Activated CD8-positive, alpha-beta memory T cell treated with anti-CD3 and anti-CD28 coated beads for 1 hour (primary cell): Measurements from ENCODE around the gene MITF.
"Not testable (repeated sequence)": the region's sequence is repeated elsewhere in the genome, so short reads cannot be mapped to it uniquely, and the experiment has no call there.

Source experiments
- DNase-seq, 2 donors: peaks; one replicate each; pipeline ENCODE4 v3.0.0-alpha.2; 2020; ENCODE audit warnings: low read depth in 1 of 2; ENCODE audit errors: extremely low read depth in 1 of 2

The MITF gene

DNA sequence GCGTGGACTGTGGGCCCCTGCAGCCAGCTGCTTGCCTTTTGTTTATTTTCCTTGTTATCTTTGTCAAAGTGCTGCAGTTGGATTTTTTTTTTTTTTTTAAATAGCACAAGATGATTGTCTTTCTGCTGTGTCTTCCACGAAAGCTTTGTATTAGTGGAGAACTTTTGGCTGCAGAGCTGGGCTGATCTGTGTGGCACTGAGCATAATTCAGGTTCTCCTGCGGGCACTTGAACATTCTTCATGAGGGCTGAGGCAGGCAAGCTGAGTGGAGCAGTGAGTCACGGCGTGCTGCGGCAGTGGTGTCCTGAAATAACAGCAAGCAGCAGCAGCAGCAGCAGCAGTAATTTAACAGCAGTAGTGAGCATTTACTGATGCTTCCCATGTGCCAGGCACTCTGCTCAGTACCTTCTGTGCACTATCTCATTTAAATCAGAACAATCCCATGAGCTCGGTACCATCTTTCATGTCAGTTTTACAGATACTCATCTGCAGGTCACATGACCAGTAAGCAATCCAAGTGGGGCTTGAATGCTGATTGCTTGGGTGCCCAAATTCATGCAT is 45.8 kb downstream of the MITF start:
- no peak for DNase-seq

DNA sequence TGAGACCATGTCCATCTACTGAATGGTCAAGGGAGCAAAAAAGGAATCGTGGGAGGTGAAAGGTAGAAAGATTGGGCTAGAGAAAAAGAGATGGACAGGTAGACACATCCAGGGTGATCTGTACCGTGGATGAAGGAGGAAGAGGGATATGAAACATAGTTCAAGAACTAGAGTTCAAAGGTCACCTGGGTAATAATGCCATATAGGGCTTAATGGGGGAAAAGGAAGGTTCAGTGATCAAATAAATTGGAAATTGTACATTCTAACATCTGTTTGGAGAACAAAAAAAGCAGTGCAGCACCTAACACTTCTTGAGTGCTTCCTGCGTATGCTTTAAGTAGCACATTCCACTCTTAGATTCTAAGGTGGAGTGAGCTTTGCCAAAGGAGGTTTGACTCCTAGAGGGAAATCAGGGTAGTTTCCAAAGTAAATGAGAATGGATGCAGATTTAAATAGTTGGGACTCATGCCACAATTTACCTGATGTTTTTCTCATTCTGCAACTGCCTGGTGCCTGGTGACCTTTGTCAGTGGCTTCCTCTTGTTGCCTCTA is 46.6 kb downstream of the MITF start:
- no peak for DNase-seq

DNA sequence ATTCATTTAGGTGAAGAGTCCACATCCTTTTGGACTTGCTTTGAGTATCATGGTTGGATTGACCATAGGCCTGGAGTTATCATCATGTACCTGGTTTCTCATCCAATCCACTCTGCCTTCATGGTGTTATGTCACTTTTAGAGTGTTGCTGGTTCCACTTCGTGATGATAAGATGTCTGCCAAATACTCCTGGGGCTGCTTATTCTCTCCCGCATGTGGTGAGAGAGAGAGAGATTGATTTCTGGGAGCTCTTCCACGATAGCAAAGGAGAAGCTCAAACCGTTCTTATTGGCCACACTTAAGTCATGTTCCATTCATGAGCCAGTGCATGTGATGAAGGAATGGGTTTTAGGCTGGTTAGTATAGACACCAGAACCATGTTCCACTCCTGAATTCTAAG is 47.6 kb downstream of the MITF start:
- no peak for DNase-seq

DNA sequence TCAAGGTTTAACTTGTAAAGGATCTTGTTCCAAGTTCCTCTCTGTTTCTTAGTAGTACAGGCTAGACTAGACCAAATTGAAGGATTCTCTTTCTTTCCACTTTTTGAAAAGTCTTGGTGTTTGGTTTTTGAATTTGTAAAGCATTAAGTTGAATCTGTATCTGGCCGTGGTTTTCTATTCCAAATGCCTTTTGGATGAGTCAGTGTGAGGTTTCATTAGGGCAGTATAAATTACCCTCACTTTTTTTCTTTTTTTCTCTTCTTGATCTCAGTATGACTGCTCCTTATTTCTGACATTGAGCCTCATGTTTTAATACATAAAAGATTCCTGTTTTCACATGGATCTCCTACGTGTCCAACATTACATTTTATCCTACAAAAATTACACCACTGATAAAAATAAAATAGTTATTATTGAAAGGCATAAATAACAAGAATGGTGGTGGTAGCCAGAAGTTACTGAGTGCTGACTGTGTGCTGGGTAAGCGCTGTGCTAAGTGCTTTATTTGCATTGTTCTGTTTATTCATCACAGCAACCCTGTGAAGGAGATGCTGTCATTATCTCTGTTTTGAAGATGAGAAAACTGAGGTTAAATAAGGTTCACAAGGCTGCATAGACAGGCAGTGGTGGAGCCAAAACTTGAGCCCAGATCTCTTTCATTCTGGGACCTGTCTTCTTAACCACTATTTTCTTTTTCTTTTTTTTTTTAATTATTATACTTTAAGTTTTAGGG is 48.3 kb downstream of the MITF start:
- no peak for DNase-seq

DNA sequence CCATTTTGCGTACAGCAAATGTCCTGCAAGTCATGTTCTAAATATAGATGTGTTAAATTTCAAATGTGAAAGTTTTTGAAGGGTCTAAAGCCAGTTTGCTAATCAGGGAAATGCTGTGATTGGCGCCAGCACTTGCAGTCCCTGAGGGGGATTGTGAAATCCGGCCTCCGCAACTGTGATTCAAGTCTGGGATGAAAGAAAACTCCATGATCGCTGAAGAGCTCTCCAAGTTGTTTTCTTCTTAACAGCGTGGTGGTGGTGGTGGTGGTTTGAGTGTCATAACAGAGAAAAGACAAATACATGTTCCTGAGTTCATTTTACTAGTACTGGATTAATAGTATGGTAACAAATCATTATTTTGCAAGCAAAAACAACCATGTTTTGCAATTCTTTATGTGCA is 51.8 kb downstream of the MITF start:
- no peak for DNase-seq

DNA sequence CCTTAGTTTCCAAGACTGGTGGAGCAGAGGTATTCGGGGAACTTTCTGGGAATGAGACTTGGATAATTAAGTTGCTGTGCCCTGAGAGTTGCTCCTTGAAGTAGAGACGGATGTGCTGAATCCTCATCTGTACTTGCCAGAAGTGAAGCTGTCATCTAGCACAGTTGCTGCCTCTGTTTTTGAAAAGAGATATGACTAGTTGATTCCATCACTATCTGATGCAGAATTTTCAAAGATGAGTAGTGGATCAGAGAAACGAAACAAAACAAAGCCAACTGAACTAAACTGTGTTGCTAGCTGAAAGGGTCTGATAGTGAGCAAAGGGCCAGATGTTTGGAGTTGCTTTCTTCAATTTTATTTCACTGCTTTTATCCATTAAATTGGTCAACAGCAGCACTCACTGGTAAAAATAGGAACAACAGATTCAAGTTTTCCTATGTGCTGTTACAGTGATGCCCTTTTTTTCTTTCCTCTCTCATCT is 52.7 kb downstream of the MITF start:
- no peak for DNase-seq

DNA sequence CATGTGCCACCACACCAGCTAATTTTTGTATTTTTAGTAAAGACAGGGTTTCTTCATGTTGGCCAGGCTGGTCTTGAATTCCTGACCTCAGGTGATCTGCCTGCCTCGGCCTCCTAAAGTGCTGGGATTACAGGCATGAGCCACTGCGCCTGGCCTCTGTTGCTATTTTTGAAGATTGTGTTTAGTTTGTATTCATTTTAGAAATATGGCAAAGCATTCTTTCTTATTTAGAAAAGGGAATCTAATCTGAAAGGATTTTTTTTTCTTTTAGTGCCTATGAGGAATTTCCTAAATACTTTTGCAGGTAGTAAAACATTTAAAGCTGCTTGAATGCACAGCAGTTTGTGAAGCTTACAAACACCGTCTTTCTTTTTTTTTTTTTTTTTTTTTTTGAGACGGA is 56.9 kb downstream of the MITF start:
- not testable (repeated sequence) for DNase-seq

DNA sequence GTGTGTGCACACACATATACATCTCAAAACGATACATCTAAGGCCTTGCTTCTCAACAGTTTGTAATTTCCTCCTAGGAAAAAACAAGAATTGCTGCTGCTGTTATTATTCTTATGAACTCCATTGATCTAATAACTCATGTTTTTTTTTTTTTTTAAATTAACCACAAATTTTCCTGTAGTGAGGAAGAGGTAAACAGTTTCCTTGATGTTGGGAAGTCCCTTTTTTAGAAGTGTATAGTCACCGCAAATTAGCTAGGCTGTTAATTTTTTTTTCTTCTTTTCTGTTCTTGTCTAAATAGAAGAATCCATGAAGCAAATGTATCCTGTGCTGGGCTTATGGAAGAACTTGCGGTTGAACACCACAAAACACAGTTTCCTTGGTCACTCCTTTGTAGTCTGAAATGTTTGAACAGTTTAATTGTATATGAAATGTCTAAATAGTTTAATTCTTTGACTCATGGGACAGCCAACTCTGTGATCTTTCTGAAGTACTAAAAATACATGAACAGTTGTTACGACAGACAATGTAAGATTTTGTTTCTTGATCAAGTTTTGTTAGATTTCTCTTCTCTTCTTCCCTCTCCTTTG is 64.5 kb downstream of the MITF start:
- no peak for DNase-seq

DNA sequence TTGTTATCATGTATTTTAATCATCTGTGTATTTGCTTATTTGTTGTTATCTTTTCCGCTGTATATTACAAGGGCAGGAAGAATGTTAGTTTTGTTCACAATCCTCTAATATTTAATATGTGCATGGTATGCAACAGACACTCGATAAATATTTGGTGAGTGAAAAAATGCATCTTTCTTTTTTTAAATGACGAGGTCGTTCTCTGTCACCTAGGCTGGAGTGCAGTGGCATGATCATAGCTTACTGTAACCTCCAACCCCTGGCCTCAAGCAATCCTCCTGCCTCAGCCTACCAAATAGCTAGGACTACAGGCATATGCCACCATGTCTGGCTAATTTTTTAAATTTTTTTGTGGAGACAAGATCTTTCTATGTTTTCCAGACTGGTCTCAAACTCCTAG is 66.2 kb downstream of the MITF start:
- no peak for DNase-seq

DNA sequence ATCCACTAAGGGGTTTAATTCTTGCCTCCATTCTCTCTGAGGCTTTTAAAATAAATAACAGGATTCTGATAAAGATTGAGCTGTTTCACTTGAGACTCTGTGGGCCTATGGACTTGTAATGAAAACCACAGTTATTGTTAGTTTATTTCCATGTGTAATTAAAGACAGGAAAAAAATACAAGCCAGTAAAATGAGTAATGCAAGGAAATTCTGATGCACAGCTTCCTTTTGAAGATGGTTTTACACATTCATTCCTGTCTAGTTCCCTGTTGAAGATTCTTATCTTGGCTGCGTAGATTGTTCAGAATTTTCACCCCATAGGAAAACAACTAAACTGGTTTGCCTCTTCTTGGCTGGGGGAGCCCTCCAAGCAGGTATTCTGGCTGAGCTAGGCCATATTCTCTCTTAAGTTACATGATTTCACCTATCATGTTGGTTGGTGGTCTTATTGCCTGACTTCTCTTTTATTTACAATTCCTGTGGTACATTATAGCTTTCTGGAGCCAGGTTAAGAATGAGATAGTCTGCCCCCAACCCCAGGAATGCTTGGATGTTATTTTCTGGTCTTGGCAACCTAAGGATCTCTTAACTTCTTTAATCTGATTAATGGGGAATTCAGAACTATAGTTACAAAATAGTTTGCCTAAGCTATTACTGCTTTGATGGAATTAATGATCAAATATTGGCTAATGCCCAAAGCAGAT is 67.6 kb downstream of the MITF start:
- DNase-seq: no peak

DNA sequence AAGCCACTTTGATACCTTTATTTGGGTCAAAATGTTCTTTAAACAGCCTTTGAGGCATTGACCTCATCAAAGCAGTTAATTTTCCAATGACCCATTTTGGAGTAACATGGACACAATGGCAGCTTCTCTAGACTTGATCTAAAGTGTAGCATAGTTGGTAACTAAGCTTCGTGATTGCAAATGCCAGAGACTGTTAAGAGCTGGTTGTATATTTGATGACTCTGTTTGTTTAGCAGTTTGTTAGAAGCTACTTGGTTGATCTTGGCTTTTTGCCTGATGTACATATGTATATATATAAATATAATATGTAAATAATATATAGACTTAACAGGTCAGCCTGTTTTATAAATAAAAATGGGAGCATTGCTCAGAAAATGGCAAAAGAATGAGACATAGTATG is 68.4 kb downstream of the MITF start:
- no peak for DNase-seq

DNA sequence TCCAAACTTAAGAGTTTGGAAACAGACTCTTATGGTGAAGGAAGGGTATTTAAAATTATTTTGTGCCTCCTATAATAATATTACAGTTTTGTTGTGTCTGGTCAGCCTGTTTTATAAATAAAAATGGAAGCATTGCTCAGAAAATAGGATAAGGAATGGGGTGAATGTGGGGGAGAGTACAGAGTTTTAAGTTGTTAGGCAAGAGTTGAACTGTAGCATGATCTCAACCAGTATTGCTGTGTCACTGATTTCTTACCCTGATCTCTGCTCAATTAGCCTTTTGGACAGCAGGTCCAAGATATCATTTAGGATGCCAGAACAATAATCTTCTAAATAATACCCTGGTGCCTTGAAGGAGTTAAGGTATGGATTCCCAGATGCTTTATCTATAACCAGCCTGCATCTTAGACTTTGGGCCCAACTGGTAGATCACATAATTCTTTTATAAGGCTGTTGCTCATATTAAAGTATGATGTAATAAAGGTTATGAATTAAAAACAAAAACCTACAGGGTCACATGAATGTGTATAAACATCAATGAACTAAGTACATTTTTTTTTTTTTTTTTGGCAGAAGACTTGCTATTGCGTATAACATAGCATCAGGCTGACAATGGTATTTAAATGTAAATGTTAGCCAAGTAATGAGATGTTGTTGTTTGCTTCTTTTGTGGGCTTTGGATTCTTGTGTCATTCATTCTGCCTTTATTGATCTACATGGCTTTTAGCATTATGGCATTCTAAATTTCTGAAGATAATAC is 70.0 kb downstream of the MITF start:
- DNase-seq: no peak

DNA sequence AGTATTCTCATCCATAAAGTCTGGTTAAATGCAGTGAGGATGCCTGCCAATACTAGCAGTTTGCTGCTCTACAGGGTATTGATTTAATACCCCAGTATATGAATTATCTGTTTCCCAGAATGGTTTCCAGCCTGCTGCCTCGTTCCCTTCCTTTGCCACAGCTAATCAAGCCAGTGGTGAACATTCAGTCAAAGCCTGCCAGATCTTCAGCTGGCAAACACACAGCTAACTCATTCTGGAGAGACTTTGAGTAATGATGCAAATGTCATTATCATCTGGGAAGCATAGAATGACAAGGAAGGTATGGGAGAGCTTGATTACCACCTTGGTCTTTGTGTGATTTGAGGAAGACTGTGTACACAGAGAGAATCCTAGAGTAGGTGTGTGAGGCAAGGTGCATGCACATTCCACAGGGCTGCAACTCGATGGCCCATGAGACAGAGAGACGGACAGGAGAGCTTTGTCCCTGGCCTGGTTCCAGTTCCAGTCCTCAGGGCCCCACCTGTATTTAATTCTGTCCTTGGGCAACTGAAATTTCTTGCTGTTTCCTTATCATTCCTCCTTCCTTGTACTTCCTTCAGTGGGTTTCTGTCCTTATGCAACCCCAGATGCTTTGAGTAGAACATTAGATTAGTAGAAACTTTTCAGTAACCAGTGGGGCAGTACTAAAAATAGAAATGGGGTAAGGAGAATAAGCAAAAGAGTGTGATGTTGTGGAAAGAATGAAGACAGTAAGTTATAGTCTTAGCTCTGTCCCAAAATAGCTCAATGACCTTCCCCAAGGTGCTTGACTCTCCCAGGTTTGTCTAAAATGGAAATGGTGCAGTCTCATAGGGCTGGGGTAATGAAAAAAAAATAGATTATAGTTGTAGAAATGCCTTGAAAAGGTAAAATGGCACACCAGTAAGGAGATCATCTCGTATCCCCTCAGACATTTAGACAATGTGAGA is 72.5 kb downstream of the MITF start:
- DNase-seq: no peak

DNA sequence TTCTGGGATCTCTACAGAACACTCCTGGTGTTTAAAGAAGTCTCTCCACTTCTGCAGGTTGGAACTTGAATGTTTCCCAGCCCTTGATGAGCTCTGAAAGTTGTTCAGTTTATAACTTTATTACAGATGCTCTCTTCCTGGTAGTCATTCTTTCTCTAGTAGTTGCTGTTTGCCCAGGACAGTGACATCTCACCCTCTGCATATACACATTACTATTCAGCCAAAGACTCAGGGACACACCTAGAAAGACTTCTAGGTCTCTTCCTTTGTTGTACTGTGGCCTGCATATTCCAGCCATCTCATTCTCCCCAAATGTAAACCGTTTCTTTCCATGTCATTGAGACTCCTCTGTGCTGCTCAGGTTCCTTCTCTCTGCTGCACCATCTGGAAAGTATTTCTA is 76.7 kb downstream of the MITF start:
- no peak for DNase-seq

DNA sequence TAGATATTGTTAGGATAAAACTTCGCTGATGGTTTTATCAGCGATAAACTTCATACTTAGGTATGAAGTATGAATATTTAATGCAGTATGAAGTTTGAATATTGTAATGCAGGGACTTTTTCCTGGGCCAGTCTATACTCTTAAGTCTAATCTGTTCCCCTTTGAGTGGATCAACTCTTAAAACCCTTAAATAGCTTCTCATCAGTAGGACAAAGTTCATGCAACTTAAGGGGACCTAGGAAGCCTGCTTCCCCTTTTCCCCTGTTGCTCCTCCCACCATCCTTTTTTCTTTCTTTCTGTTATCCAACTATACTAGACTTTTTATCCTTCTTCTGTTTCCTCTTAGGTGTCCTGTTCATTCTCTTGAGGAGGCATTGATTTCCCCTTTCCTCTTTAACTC is 78.7 kb downstream of the MITF start:
- DNase-seq: no peak

DNA sequence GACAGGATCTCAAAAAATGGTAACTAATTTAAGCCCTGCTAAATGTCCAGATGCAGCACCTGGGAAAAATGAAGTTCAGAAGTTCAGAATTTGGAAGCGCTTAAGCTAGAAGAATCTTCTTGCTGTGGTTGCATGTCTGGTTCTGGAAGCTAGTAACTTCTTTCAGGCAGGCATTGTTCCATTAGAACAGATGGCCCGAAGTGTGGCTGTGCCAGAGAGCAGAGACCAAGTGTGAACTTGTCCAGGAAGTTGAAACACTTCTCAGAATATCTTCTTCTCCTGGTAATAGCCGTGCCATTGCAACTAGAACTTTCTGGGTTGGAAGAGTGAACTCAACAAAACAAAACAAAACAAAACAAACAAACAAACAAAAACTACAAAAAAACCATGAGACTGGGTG is 80.0 kb downstream of the MITF start:
- DNase-seq: no peak

DNA sequence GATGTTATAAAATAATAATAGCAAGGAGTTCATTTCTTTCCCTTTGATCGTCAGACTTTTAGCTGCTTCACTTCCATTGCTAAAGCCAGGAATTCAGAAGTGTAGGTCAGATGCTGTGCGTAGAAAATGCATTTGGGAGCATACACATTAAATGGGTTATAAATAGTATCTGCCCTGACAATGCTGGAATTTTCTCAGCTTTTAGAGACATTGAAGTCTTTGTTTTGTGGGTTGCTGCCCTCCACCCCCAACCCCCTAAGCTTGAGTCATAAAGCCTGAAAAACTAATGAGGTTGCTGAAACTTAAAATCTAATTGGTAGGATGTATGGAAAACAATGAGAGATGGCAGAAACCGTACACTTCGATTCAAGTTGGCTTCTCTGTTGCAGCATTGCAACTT is 81.9 kb downstream of the MITF start:
- DNase-seq: no peak

DNA sequence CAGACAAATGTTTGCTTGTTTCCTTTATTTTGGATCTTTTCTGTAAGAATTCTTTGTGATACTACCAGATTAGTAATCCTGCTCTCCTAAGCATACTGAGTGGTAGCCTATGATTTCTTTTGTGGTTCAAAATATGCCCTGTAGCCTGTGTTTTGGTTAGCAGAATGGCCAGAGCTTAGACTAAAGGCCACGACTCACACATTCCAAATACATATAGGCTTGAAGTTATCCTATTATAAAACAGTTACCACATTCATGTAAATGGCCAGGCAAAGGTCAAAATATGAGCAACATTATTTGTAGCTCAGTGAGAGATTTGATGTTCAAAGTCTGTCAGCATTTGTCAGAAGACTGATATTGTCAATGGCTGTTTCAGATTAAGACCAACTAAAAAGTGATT is 84.5 kb downstream of the MITF start:
- DNase-seq: no peak

DNA sequence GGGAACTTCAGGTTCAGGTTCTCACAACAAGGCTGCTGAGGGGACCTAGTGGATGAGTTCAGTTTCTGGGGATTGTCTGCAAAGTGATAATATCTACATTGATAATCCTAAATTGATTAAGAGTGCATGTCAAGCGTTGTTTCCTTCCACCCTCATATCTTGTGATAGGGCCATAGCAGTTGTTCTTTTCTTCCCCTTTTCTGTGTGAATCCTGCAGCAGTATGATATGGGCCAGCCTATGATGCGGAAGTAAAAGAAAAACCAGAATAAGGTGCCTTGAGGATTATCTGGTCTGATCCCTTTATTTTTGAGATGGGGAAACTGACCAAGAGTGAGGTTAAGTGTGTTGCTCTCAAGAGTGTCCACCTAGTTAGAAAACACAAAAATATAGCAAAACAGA is 86.2 kb downstream of the MITF start:
- no peak for DNase-seq

DNA sequence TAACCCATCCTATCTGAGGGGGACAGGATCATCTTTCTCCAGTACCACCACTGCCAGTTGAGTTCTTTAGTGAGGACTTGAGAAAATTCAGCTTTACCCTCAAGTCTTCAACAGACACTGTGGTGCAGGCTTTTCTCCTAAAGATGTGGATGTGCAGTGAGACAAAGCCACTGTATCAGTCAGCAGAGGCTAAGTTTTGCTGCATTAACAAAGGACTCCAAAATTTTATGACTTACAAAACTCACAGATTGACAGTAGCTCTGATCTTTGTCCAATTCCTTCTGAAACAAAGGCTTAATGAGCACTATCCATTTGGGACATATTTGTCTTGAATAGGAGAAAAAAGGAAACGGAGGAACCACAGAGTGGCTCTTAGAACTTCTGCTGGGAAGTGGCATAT is 87.9 kb downstream of the MITF start:
- DNase-seq: no peak
